Fibroblast of mammary gland (primary cell): ENCODE results near the gene CMIP.

Experiments used
- DNase-seq: peaks from one replicate; pipeline ENCODE4 v3.0.0-alpha.2; 2010; ENCODE audit warnings: low read depth
- H3K4me3 ChIP-seq: 2 replicates; pipeline ENCODE4 v1.5.1; 2011; ENCODE audit warnings: low read depth, mild to moderate bottlenecking, low read length, moderate library complexity; ENCODE audit not compliant: control insufficient read depth
- CTCF ChIP-seq: conservative IDR thresholded peaks from 2 replicates; pipeline ENCODE4 v1.5.1; 2011; ENCODE audit warnings: low read depth, low read length, inconsistent platforms; ENCODE audit not compliant: control insufficient read depth, insufficient read depth

Gene CMIP

DNA sequence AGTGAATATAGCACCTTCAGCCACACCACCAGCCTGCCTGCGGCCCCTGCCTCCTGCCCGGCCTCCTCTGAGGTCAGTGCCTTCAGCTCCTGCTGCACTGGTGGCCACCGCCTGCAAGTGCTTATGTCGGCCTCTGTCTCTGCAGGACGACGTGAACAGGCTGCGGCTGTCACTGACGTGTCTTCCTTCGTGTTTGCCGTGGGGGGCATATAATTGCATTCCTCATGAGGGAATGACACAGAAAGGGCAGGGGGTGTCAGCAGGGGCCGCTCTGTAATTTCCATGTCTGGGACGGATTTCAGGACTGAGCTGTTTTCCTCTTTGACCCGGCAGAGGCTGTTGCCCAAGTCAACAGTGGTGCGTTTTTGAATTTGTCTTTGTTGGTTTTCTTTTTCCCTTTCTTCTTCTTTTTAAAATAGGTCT, 28.5 kb downstream of the CMIP start:
- no peak for TF ChIP-seq CTCF
- no peak overlapping the region for H3K4me3 ChIP-seq
- DNase-seq = peak; percentile 13

GRCh38 chr16:81473558-81473957, 28.9 kb downstream of the CMIP start:
- H3K4me3 ChIP-seq = no peak overlapping the region
- peak; percentile 69 for DNase-seq
- TF ChIP-seq CTCF = no peak

DNA sequence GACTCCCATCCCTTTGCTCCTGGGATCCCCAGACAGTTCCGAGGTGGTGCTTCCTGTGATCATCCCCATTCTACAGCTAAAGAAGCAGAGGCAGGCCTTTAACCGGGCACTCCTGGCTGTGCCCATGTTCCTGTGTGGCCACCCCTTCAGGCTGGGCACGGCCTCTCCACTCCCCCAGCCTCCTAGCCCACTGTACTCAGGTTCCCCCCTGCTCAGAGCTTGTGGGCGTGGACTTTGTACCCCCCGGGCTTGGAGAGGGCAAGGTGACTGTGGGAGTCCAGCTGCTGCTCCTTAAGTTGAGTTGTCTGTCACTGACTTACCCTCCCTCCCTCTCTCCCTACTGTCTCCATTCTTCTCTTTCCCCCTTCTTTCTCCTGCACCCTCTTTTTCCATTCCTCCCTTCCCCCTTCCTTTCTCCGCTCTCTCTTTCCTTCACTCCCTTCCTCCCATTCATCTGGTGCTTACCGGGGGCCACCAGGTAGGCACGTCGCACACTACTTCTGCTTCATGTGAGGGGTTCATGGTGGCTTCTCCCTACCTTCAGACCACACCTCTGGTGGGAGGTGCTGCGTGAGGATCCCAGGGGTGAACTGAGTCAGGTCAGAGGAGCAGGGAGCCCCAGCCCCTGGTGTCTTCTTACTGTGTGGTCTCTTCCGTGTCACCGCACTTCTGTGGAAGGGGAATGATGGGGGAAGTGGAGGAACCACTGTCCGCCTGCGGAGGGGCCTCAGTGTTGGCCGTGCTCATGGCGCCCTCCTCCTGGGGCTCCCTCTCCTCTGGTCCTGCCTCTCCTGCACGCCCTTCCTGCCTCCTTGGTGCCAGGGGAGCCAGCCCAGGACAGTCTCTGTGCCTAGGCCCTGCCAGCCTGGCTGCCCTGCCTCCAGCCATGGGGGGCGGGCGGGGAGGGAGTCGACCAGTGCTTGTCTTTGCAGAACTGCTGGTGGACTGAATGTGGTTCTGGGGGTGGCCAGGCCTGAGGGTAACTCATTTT, 29.7 kb downstream of the CMIP start:
- no peak for DNase-seq
- TF ChIP-seq CTCF = no peak
- no peak overlapping the region for H3K4me3 ChIP-seq

- no peak overlapping the region for H3K4me3 ChIP-seq
- TF ChIP-seq CTCF = no peak
- no peak for DNase-seq
Measured at GRCh38 chr16:81477697-81478693, 33.4 kb downstream of the CMIP start.

- TF ChIP-seq CTCF = no peak
- H3K4me3 ChIP-seq = no peak overlapping the region
- no peak for DNase-seq
Measured at GRCh38 chr16:81478876-81479511, 34.4 kb downstream of the CMIP start.

- TF ChIP-seq CTCF = no peak
- no peak for DNase-seq
- H3K4me3 ChIP-seq = no peak overlapping the region
Measured at GRCh38 chr16:81480606-81481206, 36.1 kb downstream of the CMIP start.
